Thymus (tissue), 11 donors: ENCODE measurements around the gene CCDC57. TPM values are rescaled to one million over a fixed set of nuclear protein-coding genes. Genes with fewer than 3 reads are reported as not detected.

ENCODE experiments used
- DNase-seq, 9 donors: peaks; one replicate each; pipeline ENCODE4 v3.0.0-alpha.2; 2013; ENCODE audit warnings: low spot score in 9 of 9, low read depth in 6 of 9, missing footprints in 1 of 9
- H3K27ac ChIP-seq, 2 donors: one replicate each; pipeline ENCODE4 v1.5.1; 2013; ENCODE audit warnings: control low read depth in 1 of 2, low read depth in 1 of 2, low read length in 1 of 2, mild to moderate bottlenecking in 1 of 2, moderate library complexity in 1 of 2
- H3K27me3 ChIP-seq, 2 donors: one replicate each; pipeline ENCODE4 v1.5.1; 2013; ENCODE audit warnings: low read length in 1 of 2; ENCODE audit not compliant: control insufficient read depth in 2 of 2, insufficient read depth in 1 of 2
- H3K36me3 ChIP-seq, 2 donors: one replicate each; pipeline ENCODE4 v1.5.1; 2013; ENCODE audit warnings: low read length in 1 of 2, mild to moderate bottlenecking in 1 of 2, moderate library complexity in 1 of 2; ENCODE audit not compliant: control insufficient read depth in 2 of 2, insufficient read depth in 2 of 2
- H3K4me1 ChIP-seq, 2 donors: one replicate each; pipeline ENCODE4 v1.5.1; 2013; ENCODE audit warnings: low read length in 2 of 2; ENCODE audit not compliant: control insufficient read depth in 2 of 2, insufficient read depth in 2 of 2
- H3K4me3 ChIP-seq, 2 donors: one replicate each; pipeline ENCODE4 v1.5.1; 2013; ENCODE audit warnings: low read length in 2 of 2, control low read depth in 1 of 2, mild to moderate bottlenecking in 1 of 2
- H3K9me3 ChIP-seq, 2 donors: one replicate each; pipeline ENCODE4 v1.5.1; 2013; ENCODE audit warnings: low read length in 1 of 2, mild to moderate bottlenecking in 1 of 2; ENCODE audit not compliant: control insufficient read depth in 2 of 2, insufficient read depth in 1 of 2
- WGBS: extraction: QIAGEN DNeasy Blood & Tissue Kit; methylation state at CpG from one replicate; pipeline ENCODE4 v1.1.7; 2013; 5-methylcytosine and 5-hydroxymethylcytosine counted together
- polyA plus RNA-seq: library from polyadenylated mRNA; stranded (reverse); fragments of 200-250 nt; gene quantifications from one replicate; pipeline ENCODE4 v1.2.3, GENCODE V29; 2013
- total RNA-seq: library from RNA; stranded (reverse); fragments of 120-200 nt; gene quantifications from one replicate; pipeline ENCODE4 v1.2.4, GENCODE V29; 2013
- donor health status: healthy.

Gene CCDC57
- total and polyA plus RNA-seq, 2 donors: 39.3 to 122 TPM

GRCh38 chr17:82058230-82058854 is 154.3 kb downstream of the CCDC57 start:
- Histone ChIP-seq H3K4me1 (peaks cover 0 to 2% of the 10 kb centered on the region in 2 donors), H3K36me3 (peaks cover 94 to 99% of the 10 kb centered on the region in 2 donors), H3K4me3 (no peak overlapping the region), H3K27me3 (no peaks in the 10 kb centered on the region), H3K9me3 (no peaks in the 10 kb centered on the region), H3K27ac (no peak overlapping the region)
- WGBS: 94% methylated on average over 17 of the region's 17 CpGs
- no peak for DNase-seq

DNA sequence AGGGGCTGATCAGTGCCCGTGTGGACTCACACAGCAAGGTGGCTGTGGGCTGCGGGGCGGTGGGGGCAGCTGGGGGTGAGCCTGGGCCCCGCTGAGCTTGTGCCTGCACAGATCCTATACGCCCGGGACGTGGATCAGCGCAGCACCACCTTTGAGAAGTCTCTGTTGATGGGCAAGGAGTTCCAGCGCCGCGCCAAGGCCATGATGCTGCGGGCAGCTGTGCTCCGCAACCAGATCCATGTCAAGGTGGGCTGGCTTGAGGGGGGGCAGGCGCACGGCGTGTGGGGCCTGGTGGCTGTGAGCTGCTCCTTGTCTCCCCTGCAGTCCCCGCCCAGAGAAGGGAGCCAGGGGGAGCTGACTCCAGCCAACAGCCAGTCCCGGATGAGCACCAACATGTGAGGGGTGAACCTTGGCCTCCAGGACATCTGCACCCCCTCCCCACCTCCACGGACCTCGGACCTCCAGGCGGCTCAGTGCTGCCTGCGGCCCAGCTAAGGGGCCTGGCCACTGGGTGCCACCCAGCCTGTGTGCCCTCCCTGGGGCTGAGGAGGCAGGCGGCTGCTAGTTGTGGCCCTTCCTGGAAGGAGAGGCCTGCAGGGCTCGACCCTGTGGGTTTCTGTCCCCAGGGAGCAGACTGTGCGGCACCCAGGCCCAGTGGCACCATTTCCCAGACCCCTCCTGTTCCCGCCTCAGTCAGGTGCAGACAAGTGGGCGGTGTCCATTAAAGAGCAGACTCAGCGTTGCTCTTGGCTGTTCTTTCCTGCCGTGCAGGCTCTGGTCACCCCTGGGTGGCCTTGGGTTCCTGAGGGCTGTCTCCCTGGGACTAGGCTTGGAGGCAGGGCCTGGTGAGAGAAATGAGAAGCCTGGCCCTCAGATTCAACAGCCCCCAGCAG is 155.7 kb downstream of the CCDC57 start:
- H3K4me1 ChIP-seq: peaks cover 10 to 14% of the 10 kb centered on the region in 2 donors
- 96% methylated on average over 29 of the region's 29 CpGs for WGBS
- H3K27me3 ChIP-seq: no peaks in the 10 kb centered on the region
- DNase-seq: no peak
- H3K9me3 ChIP-seq: no peaks in the 10 kb centered on the region
- H3K36me3 ChIP-seq: peaks cover 81 to 86% of the 10 kb centered on the region in 2 donors
- H3K27ac ChIP-seq: no peak overlapping the region
- no peak overlapping the region for H3K4me3 ChIP-seq

DNA sequence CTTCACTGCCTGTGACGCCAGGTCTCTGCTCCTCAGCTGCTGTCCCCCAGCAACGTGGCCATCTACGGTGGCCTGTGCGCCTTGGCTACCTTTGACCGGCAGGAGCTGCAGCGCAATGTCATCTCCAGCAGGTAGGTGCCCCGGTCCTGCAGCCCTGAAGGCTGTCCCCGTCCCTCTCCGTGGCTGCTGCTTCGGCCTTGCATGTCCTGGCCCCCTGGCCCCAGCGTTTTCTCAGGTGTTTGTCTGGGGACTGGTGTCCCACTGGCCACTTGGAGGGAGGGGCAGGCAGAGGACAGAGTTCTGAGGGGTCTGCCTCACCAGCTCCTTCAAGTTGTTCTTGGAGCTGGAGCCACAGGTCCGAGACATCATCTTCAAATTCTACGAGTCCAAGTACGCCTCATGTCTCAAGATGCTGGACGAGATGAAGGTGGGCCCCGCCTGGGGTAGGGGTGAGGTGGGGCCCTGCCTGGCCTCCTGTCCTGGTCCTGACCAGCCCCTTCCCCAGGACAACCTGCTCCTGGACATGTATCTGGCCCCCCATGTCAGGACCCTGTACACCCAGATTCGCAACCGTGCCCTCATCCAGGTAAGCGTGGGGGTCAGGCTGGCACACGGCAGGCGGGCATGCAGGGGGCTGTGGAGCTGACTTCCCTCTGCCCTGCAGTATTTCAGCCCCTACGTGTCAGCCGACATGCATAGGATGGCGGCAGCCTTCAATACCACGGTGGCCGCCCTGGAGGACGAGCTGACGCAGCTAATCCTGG is 156.5 kb downstream of the CCDC57 start:
- DNase-seq: no peak
- Histone ChIP-seq H3K9me3 (no peaks in the 10 kb centered on the region), H3K4me3 (no peak overlapping the region), H3K36me3 (peaks cover 74 to 79% of the 10 kb centered on the region in 2 donors), H3K27me3 (no peaks in the 10 kb centered on the region), H3K27ac (no peak overlapping the region), H3K4me1 (peaks cover 11 to 14% of the 10 kb centered on the region in 2 donors)
- WGBS: 97% methylated on average over 28 of the region's 28 CpGs

DNA sequence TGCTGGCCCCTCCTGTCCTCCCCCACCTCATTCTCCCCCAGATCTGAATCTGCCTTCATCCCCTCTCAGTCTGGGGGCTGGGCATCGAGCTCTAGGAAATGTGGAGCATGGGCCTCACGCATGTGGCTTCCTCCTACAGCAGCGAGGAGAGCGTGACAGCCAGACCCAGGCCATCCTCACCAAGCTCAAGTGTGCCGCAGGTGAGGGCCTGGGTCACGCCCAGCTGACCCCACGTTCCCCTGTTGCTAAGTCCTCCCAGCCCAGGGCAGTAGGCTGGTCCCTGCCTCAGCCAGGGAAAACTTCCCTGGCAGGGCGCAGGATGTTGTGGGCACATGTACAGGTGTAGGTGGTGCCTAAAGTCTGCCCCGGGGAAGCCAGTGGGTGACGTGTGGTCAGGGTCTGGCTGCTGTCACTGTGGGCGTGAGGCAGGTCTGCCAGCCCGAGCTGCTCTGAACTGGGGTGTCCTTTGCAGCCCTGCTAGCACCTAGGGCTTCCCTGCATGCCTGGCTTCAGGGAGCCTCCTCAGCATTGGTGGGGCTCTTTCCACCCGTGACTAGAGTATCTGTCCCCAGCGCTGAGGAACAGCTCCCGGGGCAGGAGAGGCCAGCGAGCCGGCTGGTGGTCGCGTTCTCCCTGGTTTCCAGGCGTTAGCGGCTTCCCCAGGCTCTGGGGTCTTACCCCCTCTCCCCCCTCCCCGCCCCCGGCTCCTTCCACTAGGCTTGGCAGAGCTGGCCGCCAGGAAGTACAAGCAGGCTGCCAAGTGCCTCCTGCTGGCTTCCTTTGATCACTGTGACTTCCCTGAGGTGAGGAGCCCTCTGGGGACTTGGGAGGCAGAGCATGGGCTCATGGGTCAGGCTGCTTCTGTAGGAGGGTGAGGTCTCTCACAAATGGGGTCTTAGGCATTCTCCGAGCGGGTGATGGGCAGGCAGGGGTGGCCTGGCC is 157.3 kb downstream of the CCDC57 start:
- peaks cover 66 to 70% of the 10 kb centered on the region in 2 donors for H3K36me3 ChIP-seq

GRCh38 chr17:82054351-82055022 is 158.2 kb downstream of the CCDC57 start:
- DNase-seq: no peak
- Histone ChIP-seq H3K4me3 (no peak overlapping the region), H3K27me3 (no peaks in the 10 kb centered on the region), H3K27ac (no peak overlapping the region), H3K36me3 (peaks cover 61 to 67% of the 10 kb centered on the region in 2 donors), H3K4me1 (peaks cover 16 to 22% of the 10 kb centered on the region in 2 donors), H3K9me3 (no peaks in the 10 kb centered on the region)
- 98% methylated on average over 38 of the region's 38 CpGs for WGBS

More for the DNA sequence above, 157.3 kb downstream of the CCDC57 start:
- H3K27ac ChIP-seq: no peak overlapping the region
- DNase-seq: no peak
- H3K4me3 ChIP-seq: no peak overlapping the region
- no peaks in the 10 kb centered on the region for H3K9me3 ChIP-seq
- H3K27me3 ChIP-seq: no peaks in the 10 kb centered on the region
- H3K4me1 ChIP-seq: peaks cover 16 to 22% of the 10 kb centered on the region in 2 donors
- WGBS: 95% methylated on average over 26 of the region's 26 CpGs

- H3K27ac ChIP-seq: no peak overlapping the region
- 98% methylated on average over 28 of the region's 28 CpGs for WGBS
- H3K9me3 ChIP-seq: no peaks in the 10 kb centered on the region
- peaks cover 16 to 22% of the 10 kb centered on the region in 2 donors for H3K4me1 ChIP-seq
- DNase-seq: no peak
- H3K27me3 ChIP-seq: no peaks in the 10 kb centered on the region
- peaks cover 57 to 61% of the 10 kb centered on the region in 2 donors for H3K36me3 ChIP-seq
- H3K4me3 ChIP-seq: no peak overlapping the region
Measured at GRCh38 chr17:82053556-82054263, 158.9 kb downstream of the CCDC57 start.

DNA sequence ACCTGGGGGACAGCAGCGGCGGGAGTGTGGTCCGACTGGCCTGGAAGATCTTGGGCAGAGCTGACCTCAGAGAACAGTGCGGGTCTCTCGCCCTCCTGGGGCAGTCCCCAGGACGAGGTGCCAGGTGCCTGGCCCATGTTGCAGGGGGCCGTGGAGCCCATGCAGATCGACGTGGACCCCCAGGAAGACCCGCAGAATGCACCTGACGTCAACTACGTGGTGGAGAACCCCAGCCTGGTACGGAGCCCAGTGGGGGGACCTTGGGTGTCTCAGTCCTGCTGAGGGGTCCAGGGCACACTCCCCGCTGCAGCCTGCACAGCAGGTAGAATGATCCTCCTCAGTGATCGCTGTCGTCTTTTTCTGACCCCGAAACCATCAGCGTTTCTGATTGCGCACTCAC is 159.5 kb downstream of the CCDC57 start:
- Histone ChIP-seq H3K27ac (no peak overlapping the region), H3K4me1 (peaks cover 16 to 22% of the 10 kb centered on the region in 2 donors), H3K36me3 (peaks cover 53 to 61% of the 10 kb centered on the region in 2 donors), H3K4me3 (no peak overlapping the region), H3K9me3 (no peaks in the 10 kb centered on the region), H3K27me3 (no peaks in the 10 kb centered on the region)
- 97% methylated on average over 19 of the region's 19 CpGs for WGBS
- no peak for DNase-seq
